Measurements from ENCODE around the gene EIPR1.

- TF ChIP-seq CTCF (conservative IDR thresholded peaks at IDR 0.05; ENCODE audit: low read depth in 2 of 2) (no peak), EZH2 (IDR thresholded peaks at IDR 0.05; ENCODE audit: low read depth, unreplicated experiment) (no peak), EZH2phosphoT487 (IDR thresholded peaks at IDR 0.05; ENCODE audit: unreplicated experiment) (no peak), JUNB (IDR thresholded peaks at IDR 0.05; ENCODE audit: unreplicated experiment) (no peak)
These were observed 229.7 kb downstream of the EIPR1 start for GRCh38 chr2:3147651-3148530.
